Activated T-cell treated with anti-CD3 and anti-CD28 coated beads for 48 hours (primary cell): ENCODE data around the gene PTOV1.

Experiments used
- DNase-seq: peaks from one replicate; pipeline ENCODE4 v3.0.0-alpha.2; 2020; ENCODE audit warnings: low read depth

Gene PTOV1

GRCh38 chr19:49875177-49875576 is 24.2 kb downstream of the PTOV1 start:
- no peak for DNase-seq

DNA sequence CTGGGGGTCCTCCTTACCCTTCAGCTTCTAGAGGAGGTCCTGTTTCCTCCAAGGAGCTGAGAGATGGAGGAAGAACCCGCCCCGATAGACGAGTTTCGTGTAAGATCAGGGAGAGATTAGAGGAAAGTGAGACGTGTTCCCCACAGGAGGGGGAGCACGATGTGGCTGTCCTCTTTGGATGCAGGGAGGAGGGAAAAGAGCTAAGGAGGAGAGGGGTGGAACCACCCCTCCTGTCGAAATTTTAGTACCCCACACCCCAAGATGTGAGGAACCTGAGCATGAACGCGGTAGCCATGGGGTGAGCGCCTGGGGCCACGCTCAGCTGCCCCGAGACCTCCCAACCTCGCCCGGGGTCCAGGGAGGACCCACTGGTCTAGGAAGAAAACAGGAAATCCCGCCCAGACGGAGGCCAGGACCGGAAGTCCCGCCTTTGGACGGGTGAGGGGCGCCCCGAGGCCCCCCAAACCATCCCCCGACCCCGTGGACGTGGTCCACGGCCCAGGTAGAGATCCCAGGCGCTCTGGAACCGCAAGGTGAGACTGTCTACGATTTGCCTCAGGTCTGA is 25.0 kb downstream of the PTOV1 start:
- DNase-seq, result peak; percentile 41

- peak; percentile 97 for DNase-seq
Measured at GRCh38 chr19:49876422-49877019, 25.6 kb downstream of the PTOV1 start.

GRCh38 chr19:49877020-49877878 is 26.3 kb downstream of the PTOV1 start, which contains the start of the genes AKT1S1 and TBC1D17:
TSS of gene AKT1S1 (minus strand) at chr19:49877355. CDS start at chr19:49873295, 4,060 bp downstream.
TSS of gene TBC1D17 (plus strand) at chr19:49877702. CDS start at chr19:49877724, 22 bp downstream.
- DNase-seq, result peak; percentile 93

DNA sequence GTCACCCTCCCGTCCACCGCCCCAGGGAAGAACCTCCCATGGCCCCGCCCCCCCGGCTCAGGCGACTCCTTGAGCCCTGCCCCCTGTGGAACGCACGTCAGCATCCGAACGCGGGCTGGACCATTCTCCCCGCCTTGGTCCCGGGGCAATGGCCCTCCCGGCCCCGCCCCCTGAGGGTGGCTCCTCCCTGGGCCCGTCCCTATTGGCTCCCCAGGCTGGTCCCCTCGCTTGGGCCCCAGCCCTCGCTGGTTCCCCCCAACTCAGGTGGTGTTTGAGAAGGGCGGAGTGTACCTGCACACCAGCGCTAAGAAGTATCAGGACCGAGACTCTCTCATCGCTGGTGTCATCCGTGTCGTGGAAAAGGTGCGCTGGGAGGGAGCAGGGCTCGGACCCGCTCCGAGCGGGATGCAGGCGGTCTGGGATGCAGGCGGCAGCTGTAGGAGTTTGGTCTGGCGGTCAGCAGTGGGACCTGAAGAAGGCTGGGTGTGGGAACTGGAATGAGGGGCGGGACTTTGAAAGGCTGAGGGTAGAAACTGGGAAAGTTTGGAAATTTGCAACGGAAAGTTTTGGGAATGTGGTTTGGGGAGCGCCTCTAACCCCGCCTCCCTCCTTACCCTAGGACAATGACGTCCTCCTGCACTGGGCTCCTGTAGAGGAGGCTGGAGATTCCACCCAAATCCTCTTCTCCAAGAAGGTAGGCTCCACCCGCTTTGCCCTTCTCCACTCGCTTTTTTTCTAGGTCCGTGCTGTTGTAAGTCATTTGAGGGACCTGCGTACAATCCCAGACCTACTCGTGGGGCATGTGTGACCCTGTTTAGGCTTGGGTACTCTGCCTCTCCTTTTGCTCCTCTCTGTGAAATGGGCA is 27.2 kb downstream of the PTOV1 start:
- peak; percentile 99 for DNase-seq

GRCh38 chr19:49878744-49879070 is 27.7 kb downstream of the PTOV1 start:
- no peak for DNase-seq

- DNase-seq, result no peak
Measured at GRCh38 chr19:49879243-49879963, 28.4 kb downstream of the PTOV1 start.

DNA sequence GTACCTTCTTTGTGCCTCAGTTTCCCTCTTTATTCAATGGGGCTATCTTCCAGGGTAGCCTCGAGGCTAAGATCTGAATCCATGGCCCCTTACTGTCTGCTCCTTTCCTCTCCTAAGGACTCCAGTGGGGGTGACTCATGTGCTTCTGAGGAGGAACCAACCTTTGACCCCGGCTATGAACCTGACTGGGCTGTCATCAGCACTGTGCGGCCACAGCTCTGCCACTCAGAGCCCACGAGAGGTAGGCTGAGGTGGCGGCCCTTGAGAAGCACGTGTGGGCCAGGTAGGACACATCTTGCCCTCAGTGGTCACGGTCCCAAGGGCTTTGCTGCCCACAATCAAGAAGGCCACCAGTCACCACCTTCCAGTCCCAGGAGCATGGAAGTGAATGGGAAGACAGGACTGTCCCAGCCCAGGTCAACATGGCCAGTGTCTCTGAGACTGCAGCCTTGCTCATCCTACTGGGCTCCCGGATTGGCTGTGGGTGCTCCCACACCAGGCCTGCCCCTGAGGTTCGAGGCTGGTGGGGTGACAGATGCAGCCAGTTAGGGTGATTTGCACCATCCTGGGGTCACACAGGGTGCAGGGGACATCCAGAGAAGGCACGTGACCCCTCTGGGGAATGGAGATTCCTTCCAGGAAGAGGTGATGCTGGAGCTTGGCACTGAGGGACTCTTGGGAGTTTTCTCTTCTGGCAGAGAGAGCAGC is 29.4 kb downstream of the PTOV1 start:
- no peak for DNase-seq

GRCh38 chr19:49881186-49881585 is 30.2 kb downstream of the PTOV1 start:
- DNase-seq, result no peak

- no peak for DNase-seq
Measured at GRCh38 chr19:49881672-49882394, 30.9 kb downstream of the PTOV1 start.

DNA sequence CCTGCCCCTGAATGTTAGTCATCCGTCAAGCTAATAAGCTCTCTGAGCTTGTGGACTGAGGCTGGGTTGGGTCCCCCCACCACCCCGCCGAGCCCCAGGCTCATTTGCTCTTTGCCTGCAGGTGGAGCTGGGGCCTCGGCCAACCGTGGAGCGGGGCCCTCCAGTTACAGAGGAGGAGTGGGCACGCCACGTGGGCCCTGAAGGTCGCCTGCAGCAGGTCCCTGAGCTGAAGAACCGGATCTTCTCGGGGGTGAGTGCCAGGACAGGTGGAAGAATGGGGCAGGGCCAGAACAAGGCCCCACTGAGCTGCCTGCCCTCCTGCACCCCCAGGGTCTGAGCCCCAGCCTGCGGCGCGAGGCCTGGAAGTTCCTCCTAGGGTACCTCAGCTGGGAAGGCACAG is 31.7 kb downstream of the PTOV1 start:
- no peak for DNase-seq

DNA sequence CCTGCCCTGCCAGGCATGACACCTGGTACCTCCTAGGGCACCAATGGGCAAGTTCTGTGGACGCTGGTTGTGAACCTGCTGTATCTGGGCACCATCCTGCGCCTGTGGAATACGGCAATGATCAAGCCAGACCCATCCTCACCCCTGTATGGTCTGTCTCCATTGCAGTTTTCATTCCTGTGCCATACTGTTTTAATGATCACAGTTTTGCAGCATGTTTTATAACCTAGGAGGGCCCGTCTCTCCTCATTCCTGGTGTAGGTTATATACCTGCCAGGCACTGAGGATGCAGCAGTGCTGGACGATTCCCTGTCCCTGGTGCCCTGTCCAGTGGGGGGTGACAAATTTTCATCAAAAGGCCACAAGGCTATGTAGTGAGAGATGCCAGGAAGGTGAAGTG is 32.1 kb downstream of the PTOV1 start:
- no peak for DNase-seq

GRCh38 chr19:49884109-49884508 is 33.1 kb downstream of the PTOV1 start:
- DNase-seq, result no peak

DNA sequence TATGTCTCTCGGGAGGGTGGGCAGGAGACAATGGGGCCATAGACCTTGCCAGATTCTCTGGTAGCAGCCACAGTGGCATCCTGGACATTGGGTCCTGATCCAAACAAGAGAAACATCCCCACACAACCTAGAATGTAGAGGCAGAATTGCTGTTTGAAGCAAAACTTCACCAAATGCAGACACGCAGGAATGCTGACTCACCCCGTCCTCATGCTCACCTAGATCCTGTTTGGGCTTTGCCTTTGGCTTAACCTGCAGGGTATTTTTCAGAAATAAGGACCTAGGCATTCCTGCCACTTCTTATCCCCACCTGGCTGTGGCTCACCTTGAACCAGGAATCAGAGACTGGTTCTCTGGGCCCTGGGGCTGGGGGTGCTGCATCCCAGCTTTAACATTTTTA is 33.8 kb downstream of the PTOV1 start:
- no peak for DNase-seq

GRCh38 chr19:49887037-49887664 is 36.2 kb downstream of the PTOV1 start:
- no peak for DNase-seq

GRCh38 chr19:49887665-49888509 is 36.9 kb downstream of the PTOV1 start:
- DNase-seq, result no peak

- DNase-seq, result no peak
Measured at GRCh38 chr19:49888510-49888824, 37.5 kb downstream of the PTOV1 start.

DNA sequence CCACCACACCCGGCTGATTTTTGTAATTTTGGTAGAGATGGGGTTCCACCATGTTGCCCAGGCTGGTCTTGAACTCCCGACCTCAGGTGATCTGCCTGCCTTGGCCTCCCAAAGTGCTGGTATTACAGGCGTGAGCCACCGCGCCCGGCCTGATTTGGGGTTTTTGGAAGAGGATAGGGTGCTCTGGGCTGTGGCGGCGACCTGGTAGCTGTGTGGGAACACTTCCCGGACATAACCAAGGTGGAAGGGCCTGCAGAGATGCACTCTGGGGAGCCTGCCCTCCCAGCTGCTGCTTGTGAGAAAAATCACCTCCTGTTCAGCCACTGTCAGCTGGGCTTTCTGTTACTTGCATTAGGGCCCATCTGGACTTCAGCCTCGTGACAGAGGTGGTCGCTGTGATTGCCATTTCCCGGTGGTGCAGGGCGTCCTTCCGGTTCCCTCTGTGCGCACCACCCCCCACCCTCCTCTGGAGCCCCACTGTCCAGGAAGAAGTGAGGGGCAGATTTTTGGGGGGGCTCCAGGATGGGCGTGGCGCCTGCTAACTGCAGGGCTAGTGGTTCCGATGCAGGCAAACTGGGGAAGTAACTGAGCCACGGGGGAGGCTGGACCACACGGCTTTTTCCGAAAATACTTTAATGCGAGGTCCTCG is 38.2 kb downstream of the PTOV1 start:
- no peak for DNase-seq
